HG03064 (cell line): ENCODE results near the gene PNCK.
"Not testable (repeated sequence)": the region's sequence is repeated elsewhere in the genome, so short reads cannot be mapped to it uniquely, and the experiment has no call there.

ENCODE experiments used
- ATAC-seq: cut with Tn5 transposase; IDR thresholded peaks from one replicate; pipeline ENCODE4 v1.9.1; 2021; ENCODE audit warnings: low read depth; ENCODE audit not compliant: unreplicated experiment

Gene PNCK

GRCh38 chrX:153699784-153700371 lies 26.3 kb upstream of the PNCK start:
- ATAC-seq: not testable (repeated sequence)

GRCh38 chrX:153699210-153699783 lies 25.7 kb upstream of the PNCK start:
- not testable (repeated sequence) for ATAC-seq

DNA sequence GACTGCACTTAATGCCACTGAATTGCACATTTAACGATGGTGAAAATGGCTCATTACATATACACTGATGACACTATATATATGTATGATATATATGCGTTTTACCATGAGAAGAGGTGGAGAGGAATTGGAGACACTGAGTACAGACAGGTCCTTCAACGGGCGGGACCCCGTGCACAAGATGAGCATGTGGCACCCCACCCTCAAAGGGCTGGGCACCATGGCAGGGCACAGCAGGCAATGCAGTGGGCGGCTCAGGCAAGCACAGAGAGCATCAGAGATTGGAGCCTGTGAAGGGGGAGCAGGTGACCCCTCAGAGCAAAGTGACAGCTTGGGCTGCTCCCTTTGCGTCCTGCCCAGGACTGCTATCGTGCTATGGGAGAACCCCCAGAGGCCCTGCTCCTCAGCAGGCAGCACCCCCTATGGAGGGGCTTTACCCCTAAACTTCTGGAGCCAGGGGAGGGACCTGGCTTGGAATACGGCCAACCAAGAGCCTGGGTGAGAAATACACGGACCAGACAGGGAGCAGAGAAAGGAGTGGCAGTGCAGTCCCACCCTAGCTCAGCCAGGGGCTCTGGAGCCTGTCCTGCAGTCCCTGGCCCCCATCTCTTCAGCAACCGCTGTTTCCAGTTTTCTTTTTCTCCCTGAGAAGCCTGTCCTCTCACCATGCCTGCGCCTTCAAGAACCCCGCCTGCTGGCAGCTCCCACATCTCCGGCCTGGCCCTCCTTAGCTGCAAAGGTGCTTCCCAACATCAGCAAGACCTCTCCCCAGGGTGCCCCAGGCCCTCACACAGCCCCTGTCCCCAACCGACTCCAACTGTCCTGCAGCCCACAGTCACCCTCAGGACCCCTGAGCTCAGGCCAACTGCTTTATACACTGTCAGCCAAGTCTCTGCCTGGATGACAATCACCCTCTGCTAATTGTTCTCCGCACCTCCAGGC lies 24.6 kb upstream of the PNCK start:
- ATAC-seq: no peak

DNA sequence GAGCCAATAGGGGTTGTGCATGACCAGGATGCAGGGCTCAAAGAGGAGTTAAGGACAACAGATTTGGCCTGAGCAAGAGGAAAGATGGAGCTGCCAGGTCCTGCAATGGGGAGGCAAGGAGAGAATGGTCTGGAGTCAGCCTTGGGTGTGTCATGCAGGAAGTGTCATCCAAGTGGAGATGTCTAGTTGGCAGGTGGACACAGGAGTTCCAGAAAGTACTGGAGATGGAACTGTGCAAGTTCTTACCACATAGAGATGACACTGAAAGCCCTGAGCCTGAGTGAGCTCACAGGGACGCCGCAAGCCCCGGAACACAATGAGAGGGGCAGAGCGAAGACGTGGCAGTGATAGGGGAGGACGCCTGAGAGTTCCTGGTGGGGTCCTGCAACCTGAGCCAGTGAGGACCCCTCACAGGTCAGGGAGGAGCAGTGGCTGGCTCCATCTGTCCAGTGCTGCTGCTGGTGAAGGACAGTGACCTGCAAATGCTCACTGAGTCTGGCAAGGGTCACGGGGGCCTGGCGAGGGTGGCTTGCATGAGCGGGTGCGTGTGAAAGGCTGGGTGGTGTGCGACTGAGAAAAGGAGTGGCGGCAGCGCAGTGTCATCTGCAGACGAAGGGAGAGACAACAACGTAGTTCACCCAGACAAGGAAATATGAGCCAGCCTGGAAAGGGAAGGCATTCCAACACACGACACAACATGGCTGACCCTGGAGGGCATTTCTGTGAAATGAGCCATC lies 23.5 kb upstream of the PNCK start:
- not testable (repeated sequence) for ATAC-seq

GRCh38 chrX:153696538-153696937 lies 22.9 kb upstream of the PNCK start:
- ATAC-seq: not testable (repeated sequence)

DNA sequence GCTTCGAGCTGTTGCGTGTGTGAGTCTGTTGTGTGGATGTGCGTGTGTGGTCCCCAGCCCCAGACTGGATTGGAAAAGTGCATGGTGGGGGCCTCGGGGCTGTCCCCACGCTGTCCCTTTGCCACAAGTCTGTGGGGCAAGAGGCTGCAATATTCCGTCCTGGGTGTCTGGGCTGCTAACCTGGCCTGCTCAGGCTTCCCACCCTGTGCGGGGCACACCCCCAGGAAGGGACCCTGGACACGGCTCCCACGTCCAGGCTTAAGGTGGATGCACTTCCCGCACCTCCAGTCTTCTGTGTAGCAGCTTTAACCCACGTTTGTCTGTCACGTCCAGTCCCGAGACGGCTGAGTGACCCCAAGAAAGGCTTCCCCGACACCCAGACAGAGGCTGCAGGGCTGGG lies 22.5 kb upstream of the PNCK start:
- ATAC-seq: no peak

- ATAC-seq: no peak
These were observed 21.2 kb upstream of the PNCK start for GRCh38 chrX:153694687-153695270.

DNA sequence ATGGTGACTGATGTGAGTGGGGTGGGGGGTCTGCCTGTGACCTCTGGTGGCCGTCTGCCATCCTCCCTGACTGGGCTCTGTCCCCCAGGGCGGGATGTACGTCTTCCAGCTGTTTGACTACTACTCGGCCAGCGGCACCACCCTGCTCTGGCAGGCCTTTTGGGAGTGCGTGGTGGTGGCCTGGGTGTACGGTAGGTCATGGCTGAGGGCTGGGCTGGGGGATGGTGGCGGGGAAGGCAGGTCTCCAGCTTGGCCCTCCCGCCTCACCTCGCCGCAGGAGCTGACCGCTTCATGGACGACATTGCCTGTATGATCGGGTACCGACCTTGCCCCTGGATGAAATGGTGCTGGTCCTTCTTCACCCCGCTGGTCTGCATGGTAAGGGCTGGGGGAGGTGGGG lies 20.6 kb upstream of the PNCK start:
- ATAC-seq: not testable (repeated sequence)

DNA sequence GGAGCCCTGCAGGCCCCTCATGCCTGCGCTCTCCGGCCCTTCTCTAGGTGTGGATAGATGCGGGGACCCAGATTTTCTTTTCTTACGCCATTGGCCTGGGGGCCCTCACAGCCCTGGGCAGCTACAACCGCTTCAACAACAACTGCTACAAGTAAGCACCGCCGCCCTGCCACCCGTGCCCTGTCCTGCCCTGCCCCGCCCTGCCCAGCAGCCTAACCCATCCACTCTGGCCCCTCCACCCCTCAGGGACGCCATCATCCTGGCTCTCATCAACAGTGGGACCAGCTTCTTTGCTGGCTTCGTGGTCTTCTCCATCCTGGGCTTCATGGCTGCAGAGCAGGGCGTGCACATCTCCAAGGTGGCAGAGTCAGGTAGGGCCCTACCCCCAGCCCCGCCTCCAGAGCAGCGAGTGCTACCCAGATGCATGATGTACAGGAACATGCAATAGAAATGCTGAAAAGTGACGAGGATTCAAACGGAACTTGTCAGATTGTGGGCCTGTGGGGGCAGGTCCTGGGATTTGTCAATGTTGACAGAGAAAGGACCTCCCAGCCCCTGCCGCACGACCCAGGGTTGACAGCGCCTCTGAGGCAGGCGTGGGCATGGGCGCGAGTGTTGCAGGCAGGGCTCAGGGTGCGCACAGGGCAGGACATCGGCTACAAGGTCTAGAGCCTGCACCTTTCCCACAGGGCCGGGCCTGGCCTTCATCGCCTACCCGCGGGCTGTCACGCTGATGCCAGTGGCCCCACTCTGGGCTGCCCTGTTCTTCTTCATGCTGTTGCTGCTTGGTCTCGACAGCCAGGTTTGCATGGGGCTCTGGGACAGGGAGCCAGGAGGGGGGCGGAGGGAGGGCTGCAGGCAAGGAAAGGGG lies 19.8 kb upstream of the PNCK start:
- no peak for ATAC-seq

- no peak for ATAC-seq
These were observed 19.1 kb upstream of the PNCK start for GRCh38 chrX:153692611-153693156.

- ATAC-seq: no peak
These were observed 18.4 kb upstream of the PNCK start for GRCh38 chrX:153692003-153692402.

DNA sequence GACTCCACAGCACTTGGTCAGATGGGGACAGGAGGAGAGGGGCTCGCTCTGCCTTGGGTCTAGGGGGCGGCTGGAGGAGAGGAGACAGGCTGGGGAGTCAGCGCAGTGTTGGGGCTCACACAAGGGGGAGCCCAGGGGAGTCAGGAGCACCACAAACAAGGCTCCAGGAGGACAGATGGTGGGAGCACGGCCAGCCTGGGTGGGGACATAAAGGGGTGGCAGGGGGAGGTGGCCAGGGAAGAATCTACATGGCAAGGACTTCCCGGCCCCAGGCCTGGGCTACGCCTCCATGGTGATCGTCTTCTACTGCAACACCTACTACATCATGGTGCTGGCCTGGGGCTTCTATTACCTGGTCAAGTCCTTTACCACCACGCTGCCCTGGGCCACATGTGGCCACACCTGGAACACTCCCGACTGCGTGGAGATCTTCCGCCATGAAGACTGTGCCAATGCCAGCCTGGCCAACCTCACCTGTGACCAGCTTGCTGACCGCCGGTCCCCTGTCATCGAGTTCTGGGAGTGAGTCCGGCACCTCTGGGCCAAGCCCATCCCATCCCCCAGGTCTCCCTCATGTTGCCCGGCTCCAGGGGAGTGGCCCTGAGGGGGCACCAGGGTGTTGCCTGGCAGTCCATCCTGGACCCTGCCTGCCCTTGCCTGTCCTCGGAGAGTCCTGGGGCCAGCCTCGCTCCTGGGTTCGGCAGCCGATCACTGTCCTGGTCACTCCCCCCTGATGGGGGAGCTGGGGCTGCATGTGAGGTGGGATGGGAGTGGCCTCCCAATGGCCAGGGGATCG lies 17.6 kb upstream of the PNCK start:
- not testable (repeated sequence) for ATAC-seq

DNA sequence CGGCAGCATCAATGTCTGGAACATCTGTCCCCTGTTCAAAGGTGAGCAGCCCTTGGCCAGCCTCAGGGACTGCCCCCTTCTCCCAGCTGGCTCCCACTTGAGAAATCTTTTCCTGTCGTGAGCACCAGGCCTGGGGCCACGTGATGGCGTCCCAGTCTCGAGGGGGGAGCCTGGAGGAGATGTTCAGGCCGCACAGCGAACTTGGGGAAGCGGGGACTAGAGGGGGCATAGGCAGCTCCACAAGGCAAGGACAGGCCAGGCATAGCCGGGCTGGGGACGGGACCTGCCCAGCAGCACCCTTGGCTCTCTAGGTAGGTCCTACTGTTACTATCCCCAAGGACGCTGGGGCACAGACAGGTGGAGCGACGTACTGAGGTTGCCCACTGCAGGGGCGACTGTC lies 16.9 kb upstream of the PNCK start:
- ATAC-seq: no peak

DNA sequence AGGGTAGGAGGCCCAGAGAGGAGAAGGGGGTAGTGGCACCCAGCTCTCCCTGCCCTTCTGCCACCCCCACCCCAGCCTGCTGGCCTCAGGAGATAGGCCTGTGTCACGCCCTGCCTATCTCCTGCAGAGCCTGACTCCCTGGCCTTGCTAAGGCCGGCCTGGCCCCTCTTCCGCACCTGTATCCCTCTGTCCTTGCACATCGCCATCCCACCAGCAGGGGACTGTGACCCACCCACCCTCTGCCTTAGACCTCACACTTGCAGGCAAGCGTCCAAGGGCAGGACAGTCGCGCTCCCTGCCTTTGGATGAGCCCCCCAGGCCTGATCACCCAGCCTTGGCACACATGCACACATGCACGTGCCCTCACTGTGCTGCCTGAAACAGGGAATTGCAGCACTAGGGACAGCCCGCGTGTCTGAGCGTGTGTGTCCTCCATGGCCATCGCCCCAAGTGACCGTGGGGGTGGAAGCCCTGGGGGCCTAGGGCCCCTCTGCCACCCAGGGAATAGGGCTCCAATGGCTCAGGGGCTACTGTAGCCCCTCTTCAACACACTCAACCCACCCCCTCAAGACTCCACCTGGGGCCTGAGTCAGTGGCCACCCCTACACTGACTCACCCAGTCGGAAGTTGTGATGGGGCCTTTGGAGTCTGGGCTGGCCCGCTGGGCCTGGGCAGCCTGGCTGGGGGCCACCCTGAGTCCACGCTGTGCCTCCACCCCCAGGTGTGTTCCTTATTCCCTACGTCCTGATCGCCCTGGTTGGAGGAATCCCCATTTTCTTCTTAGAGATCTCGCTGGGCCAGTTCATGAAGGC lies 16.2 kb upstream of the PNCK start:
- ATAC-seq: no peak

GRCh38 chrX:153688911-153689590 lies 15.4 kb upstream of the PNCK start:
- no peak for ATAC-seq

- no peak for ATAC-seq
These were observed 14.9 kb upstream of the PNCK start for GRCh38 chrX:153688506-153688905.

GRCh38 chrX:153688071-153688470 lies 14.5 kb upstream of the PNCK start:
- ATAC-seq: no peak
